Erythroblast (primary cell): ENCODE measurements around the gene POLDIP2.

Experiments
- GATA1 ChIP-seq: IDR thresholded peaks from 2 replicates; pipeline ENCODE4 v1.6.1; 2011; ENCODE audit warnings: low read depth, mild to moderate bottlenecking, control low read depth, low read length, moderate library complexity
- POLR2A ChIP-seq: IDR thresholded peaks from 2 replicates; pipeline ENCODE4 v1.6.1; 2011; ENCODE audit warnings: mild to moderate bottlenecking, low read length

GRCh38 chr17:28369684-28370034 lies 12.3 kb upstream of the POLDIP2 start:
- TF ChIP-seq POLR2A = no peak
- no peak for TF ChIP-seq GATA1
